Neuron (in vitro differentiated cells): ENCODE data around the gene COX14.
A peak's percentile ranks its signal among the peaks of the same experiment; 100 is the strongest.

Source experiments
- H2AFZ ChIP-seq: one replicate; pipeline ENCODE4 v1.6.1; 2013; ENCODE audit warnings: low read depth, mild to moderate bottlenecking, inconsistent platforms, low read length, moderate library complexity
- H3K27me3 ChIP-seq: one replicate; pipeline ENCODE4 v1.6.1; 2013; ENCODE audit warnings: low read length; ENCODE audit not compliant: insufficient read depth
- H3K36me3 ChIP-seq: one replicate; pipeline ENCODE4 v1.6.1; 2013; ENCODE audit warnings: low read length; ENCODE audit not compliant: insufficient read depth
- H3K4me1 ChIP-seq: one replicate; pipeline ENCODE4 v1.6.1; 2013; ENCODE audit warnings: low read length; ENCODE audit not compliant: insufficient read depth
- H3K4me3 ChIP-seq: 2 replicates; pipeline ENCODE4 v1.5.1; 2013; ENCODE audit warnings: mild to moderate bottlenecking, low read length, moderate library complexity
- H3K9me3 ChIP-seq: one replicate; pipeline ENCODE4 v1.6.1; 2013; ENCODE audit warnings: low read length

Gene COX14

DNA sequence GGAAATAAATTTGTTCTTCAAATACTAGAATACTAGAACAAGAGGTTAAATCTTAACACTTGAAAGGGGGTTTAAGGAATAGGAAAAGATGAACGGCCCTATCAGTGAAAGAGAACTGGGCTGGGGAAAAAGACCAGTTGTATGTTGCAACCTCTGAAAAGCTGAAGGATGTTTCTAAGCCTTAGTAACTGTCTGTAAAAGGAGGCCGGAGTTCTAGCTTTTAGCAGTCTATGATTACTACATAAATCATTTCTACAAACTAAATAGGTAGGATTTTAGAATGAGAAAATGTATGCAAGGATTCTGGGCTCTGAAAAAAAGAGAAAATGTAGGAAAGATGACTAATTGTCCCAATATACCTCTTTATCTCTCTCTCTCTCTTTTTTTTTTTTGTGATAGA is 50.2 kb downstream of the COX14 start:
- Histone ChIP-seq H3K4me3 (no peak overlapping the region), H2AFZ (no peak overlapping the region), H3K27me3 (no peaks in the 10 kb centered on the region), H3K4me1 (peaks cover 11% of the 10 kb centered on the region), H3K36me3 (peaks cover 8% of the 10 kb centered on the region), H3K9me3 (no peaks in the 10 kb centered on the region)

DNA sequence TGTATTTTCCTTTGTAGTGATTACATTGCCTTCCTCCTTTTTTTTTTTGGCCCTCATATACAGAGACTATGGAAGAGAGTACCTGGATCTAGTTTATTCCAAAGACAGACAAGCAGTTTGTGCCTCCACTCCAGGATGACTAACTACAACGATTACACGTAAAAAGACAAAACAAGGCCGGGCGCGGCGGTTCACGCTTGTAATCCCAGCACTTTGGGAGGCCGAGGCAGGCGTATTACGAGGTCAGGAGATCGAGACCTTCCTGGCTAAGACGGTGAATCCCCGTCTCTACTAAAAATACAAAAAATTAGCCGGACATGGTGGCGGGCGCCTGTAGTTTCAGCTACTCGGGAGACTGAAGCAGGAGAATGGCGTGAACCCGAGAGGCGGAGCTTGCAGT is 52.9 kb downstream of the COX14 start:
- Histone ChIP-seq H3K4me1 (peaks cover 11% of the 10 kb centered on the region), H3K9me3 (peaks cover 4% of the 10 kb centered on the region), H2AFZ (no peak overlapping the region), H3K4me3 (no peak overlapping the region), H3K27me3 (no peaks in the 10 kb centered on the region), H3K36me3 (peaks cover 3% of the 10 kb centered on the region)

DNA sequence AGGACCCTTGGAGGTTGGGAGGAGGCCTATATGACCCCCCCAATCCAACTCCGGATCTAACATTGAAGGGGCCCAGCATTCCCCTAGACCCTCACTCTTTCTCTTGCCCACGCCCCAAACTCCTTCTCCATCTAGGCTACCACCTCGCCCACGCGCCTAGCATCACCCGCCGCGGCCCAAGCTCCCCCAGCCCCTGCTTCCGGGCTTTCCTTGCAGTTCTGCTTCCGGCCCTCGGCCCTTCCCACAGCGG is 54.7 kb downstream of the COX14 start:
- H3K36me3 ChIP-seq, result peaks cover 3% of the 10 kb centered on the region
- H2AFZ ChIP-seq, result peak overlapping the region; percentile 49

DNA sequence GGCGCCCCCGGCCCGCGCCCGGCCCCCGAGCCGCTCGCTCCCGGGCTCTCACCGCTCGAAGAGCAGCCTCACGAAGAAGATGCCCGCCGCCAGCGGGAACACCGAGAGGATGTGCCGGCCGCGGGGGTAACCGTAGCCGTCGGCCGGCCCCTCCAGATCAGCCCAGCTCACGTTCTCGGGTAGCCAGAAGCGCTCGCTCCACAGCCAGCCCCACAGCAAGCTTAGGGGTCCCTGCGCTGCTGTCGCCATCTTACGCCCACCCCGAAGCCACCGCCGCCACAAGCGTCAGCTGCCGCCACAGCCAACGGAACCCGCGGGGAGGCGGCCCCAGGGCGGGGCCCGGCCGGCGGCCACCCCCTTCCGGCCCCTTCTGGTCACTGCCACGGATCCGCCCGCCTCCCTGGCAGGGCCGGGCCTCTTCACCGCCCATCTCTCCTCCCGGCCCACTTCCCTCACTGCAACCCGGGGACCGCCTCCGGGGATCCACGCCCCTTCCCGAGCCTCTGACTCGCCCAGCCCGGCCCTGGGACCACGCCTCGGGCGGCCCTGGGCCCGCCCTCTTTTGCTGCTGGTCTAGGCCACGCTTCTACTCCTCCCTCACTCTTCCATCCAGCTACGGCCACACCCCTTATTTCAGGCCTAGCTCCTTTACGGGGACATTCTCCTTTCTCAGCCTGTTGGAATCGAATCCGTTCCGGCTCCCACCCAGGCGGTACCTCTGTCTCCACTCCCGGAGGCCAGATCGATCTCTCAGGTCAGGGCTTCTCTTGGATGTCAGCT is 55.2 kb downstream of the COX14 start, which contains the start of gene CERS5:
Gene CERS5 (minus strand): TSS at position 321 of the 780 bp plus-strand sequence. CDS start 72 bp downstream, at position 249.
- Histone ChIP-seq H2AFZ (peak within 1 kb of the TSS; percentile 56), H3K4me1 (peaks cover 5% of the 10 kb centered on the region), H3K4me3 (peak within 1 kb of the TSS; percentile 81), H3K9me3 (peaks cover 4% of the 10 kb centered on the region), H3K36me3 (peaks cover 3% of the 10 kb centered on the region), H3K27me3 (no peaks in the 10 kb centered on the region)

More for the DNA sequence above, 54.7 kb downstream of the COX14 start:
- Histone ChIP-seq H3K27me3 (no peaks in the 10 kb centered on the region), H3K4me1 (peaks cover 5% of the 10 kb centered on the region), H3K9me3 (peaks cover 4% of the 10 kb centered on the region), H3K4me3 (peak overlapping the region; percentile 81)
